Skeletal muscle tissue (tissue), 4 donors: ENCODE data around the gene ARF1. TPM values are rescaled to one million over a fixed set of nuclear protein-coding genes. Genes with fewer than 3 reads are reported as not detected.

Experiments
- H3K27ac ChIP-seq: one replicate; pipeline ENCODE4 v1.7.0; 2013; ENCODE audit warnings: mild to moderate bottlenecking, low read depth, low read length, inconsistent platforms
- H3K27me3 ChIP-seq, 3 donors: one replicate each; pipeline ENCODE4 v1.7.0; 2013; ENCODE audit warnings: low read length in 3 of 3; ENCODE audit not compliant: control insufficient read depth in 3 of 3, insufficient read depth in 3 of 3
- H3K36me3 ChIP-seq, 3 donors: one replicate each; pipeline ENCODE4 v1.7.0; 2013; ENCODE audit warnings: low read length in 3 of 3; ENCODE audit not compliant: control insufficient read depth in 3 of 3, insufficient read depth in 3 of 3
- H3K4me1 ChIP-seq, 3 donors: one replicate each; pipeline ENCODE4 v1.7.0; 2013; ENCODE audit warnings: low read length in 3 of 3, mild to moderate bottlenecking in 3 of 3; ENCODE audit not compliant: control insufficient read depth in 3 of 3, insufficient read depth in 3 of 3
- H3K4me3 ChIP-seq, 3 donors: one replicate each; pipeline ENCODE4 v1.7.0; 2013; ENCODE audit warnings: low read length in 3 of 3
- H3K9ac ChIP-seq, 3 donors: one replicate each; pipeline ENCODE4 v1.7.0; 2013; ENCODE audit warnings: low read length in 3 of 3, mild to moderate bottlenecking in 3 of 3, moderate library complexity in 2 of 3, low read depth in 1 of 3
- H3K9me3 ChIP-seq, 3 donors: one replicate each; pipeline ENCODE4 v1.7.0; 2013; ENCODE audit warnings: low read length in 3 of 3; ENCODE audit not compliant: control insufficient read depth in 3 of 3
- total RNA-seq: library from RNA; depleted of rRNA; stranded (reverse); fragments of >200 nt; gene quantifications from one replicate; pipeline ENCODE4 v1.2.3, GENCODE V29; 2014
- donor health status: Osteomylitis.

The ARF1 gene
- total RNA-seq, 1 donor from 2014 or later: 101 TPM

DNA sequence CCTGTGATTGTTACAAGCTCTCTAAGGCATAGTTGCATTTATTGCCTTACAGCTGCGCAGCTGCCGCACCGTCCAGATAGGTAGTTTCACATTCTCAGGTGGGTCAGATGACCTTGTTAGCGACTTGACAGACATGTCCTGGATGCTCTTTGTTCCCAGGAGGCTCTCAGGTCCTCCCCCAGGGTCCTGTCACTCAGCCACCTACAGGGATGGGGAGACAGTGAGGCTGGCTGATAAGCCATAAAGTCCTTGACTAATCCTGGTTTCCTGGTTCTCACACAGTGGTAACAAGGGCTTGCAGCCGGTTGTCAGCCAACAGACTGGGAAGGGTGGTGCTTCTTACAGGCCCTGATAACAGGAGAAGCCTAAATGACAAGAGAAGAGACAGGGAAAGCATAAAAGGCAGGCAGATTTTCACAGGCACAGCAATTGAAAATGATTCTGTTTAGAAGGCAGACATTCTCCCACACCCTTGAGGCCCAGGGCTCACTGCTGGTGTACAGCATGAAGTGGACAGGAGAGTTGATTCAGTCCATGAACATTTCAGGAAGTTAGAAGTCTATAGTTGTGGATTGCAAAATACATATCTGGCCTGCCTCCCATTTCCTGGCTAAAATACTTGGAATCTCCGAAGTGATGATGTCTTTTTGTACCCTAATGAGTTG is 2.9 kb downstream of the ARF1 start:
- H3K27me3 ChIP-seq: no peaks in the 10 kb centered on the region
- H3K36me3 ChIP-seq: peaks cover 3 to 8% (median 4%) of the 10 kb centered on the region in 3 donors
- H3K9ac ChIP-seq: peak overlapping the region in 1 of 3 donors; percentile 98
- H3K4me3 ChIP-seq: peak overlapping the region; percentile 54 to 100 (median 85)
- no peaks in the 10 kb centered on the region for H3K9me3 ChIP-seq
- peak overlapping the region; percentile 26 for H3K27ac ChIP-seq
- peaks cover 78 to 82% (median 78%) of the 10 kb centered on the region in 3 donors for H3K4me1 ChIP-seq

DNA sequence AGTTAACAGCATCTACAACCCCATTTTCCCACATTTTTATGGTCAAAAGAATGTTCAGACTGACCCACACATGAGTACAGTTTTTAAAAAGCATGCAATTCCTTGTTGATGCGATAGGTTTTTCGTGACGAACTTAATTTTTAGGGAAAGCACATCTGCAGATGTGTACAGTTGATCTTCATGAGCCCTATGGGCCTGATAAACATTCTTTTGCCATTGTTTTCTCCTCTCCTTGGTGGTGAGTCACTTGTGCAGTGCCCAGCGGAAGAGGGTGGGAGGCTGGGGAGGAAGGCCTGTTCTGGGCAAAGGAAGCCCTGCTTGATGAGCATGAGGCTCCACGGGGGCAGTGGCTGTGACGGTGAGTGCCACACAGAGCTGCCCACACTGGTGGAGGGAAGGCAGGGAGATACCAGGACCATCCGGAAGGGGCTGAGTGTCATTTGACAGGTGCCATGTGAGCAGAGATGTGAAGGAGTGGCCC is 5.3 kb downstream of the ARF1 start:
- Histone ChIP-seq H3K4me3 (peak overlapping the region; percentile 21 to 61 (median 38)), H3K4me1 (peaks cover 84 to 94% (median 94%) of the 10 kb centered on the region in 3 donors), H3K9ac (peak overlapping the region in 2 of 3 donors; percentile 25 to 64), H3K27ac (peak overlapping the region; percentile 54), H3K27me3 (no peaks in the 10 kb centered on the region), H3K36me3 (peaks cover 4 to 13% (median 10%) of the 10 kb centered on the region in 3 donors), H3K9me3 (no peaks in the 10 kb centered on the region)

DNA sequence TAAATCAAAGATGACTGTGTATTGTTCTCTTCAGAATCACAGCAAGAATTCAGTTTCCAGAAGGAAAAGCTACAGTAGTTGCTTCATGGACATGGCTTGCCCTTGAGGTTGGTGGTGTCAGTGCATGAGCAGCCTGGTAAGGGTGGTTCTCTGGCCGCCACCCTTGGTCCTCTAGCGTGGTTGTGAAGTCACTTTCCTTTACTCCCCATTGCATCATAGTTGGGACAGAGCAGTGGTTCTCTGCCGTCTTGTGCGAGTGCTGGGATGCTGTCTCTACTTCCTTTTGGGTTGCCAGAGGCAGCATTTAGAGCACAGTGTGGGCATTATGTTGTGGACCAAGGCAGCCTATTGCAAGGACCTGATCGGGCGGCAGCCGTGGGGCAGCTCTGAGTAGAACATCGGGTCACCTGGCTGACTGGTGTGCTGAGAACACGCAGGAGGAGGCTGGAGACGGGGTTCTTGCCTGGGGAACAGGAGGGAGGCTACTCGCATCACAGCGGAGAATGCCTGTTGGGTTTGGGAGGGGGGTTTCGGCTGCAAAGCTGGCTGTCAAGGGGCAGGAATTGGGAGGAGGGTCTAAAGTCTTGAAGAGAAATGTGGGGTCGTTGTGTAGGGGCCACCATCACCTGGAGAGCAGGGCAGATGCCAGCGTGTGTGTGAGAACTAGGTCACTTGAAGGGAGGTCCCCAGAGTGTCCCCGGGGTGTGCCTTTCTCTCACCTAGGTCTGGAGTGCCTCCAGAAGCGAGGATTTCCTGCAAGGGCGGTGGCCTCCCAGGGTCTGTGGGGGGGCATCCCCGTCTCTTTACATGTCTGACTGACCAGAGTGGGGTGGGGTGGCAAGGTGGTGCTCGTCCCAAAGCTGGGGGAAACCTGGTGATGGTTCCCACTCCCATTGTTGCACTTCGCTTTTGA is 6.3 kb downstream of the ARF1 start:
- Histone ChIP-seq H3K9ac (peak overlapping the region in 1 of 3 donors; percentile 33), H3K36me3 (peaks cover 7 to 11% (median 9%) of the 10 kb centered on the region in 3 donors), H3K4me1 (peaks cover 80 to 92% (median 92%) of the 10 kb centered on the region in 3 donors), H3K27ac (peak overlapping the region; percentile 54), H3K27me3 (no peaks in the 10 kb centered on the region), H3K4me3 (peak overlapping the region in 2 of 3 donors; percentile 9 to 22), H3K9me3 (peaks cover 0 to under 1% (median under 1%) of the 10 kb centered on the region in 3 donors)

- peak overlapping the region; percentile 47 to 60 (median 56) for H3K4me3 ChIP-seq
- no peaks in the 10 kb centered on the region for H3K27me3 ChIP-seq
- peaks cover 7 to 12% (median 11%) of the 10 kb centered on the region in 3 donors for H3K36me3 ChIP-seq
- H3K9me3 ChIP-seq: peaks cover 0 to 9% (median 9%) of the 10 kb centered on the region in 3 donors
- H3K9ac ChIP-seq: peak overlapping the region in 2 of 3 donors; percentile 23 to 60
- peak overlapping the region; percentile 3 for H3K27ac ChIP-seq
- peaks cover 71 to 83% (median 82%) of the 10 kb centered on the region in 3 donors for H3K4me1 ChIP-seq
These were observed 7.2 kb downstream of the ARF1 start for GRCh38 chr1:228089519-228090380.

GRCh38 chr1:228090613-228091081 is 8.1 kb downstream of the ARF1 start:
- Histone ChIP-seq H3K4me3 (peak overlapping the region in 1 of 3 donors; percentile 56), H3K27ac (peak overlapping the region; percentile 3)

GRCh38 chr1:228091084-228091483 is 8.6 kb downstream of the ARF1 start:
- peak overlapping the region in 1 of 3 donors; percentile 56 for H3K4me3 ChIP-seq
- no peak overlapping the region for H3K27ac ChIP-seq
- peaks cover 0 to 11% (median 9%) of the 10 kb centered on the region in 3 donors for H3K9me3 ChIP-seq
- H3K9ac ChIP-seq: peak overlapping the region in 1 of 3 donors; percentile 60
- no peaks in the 10 kb centered on the region for H3K27me3 ChIP-seq
- peaks cover 57 to 76% (median 73%) of the 10 kb centered on the region in 3 donors for H3K4me1 ChIP-seq
- H3K36me3 ChIP-seq: peaks cover 8 to 16% (median 14%) of the 10 kb centered on the region in 3 donors

More at GRCh38 chr1:228090613-228091081, 8.1 kb downstream of the ARF1 start:
- Histone ChIP-seq H3K27me3 (no peaks in the 10 kb centered on the region), H3K4me1 (peaks cover 62 to 77% (median 75%) of the 10 kb centered on the region in 3 donors), H3K36me3 (peaks cover 7 to 16% (median 11%) of the 10 kb centered on the region in 3 donors), H3K9me3 (peaks cover 0 to 11% (median 9%) of the 10 kb centered on the region in 3 donors), H3K9ac (peak overlapping the region in 1 of 3 donors; percentile 60)

DNA sequence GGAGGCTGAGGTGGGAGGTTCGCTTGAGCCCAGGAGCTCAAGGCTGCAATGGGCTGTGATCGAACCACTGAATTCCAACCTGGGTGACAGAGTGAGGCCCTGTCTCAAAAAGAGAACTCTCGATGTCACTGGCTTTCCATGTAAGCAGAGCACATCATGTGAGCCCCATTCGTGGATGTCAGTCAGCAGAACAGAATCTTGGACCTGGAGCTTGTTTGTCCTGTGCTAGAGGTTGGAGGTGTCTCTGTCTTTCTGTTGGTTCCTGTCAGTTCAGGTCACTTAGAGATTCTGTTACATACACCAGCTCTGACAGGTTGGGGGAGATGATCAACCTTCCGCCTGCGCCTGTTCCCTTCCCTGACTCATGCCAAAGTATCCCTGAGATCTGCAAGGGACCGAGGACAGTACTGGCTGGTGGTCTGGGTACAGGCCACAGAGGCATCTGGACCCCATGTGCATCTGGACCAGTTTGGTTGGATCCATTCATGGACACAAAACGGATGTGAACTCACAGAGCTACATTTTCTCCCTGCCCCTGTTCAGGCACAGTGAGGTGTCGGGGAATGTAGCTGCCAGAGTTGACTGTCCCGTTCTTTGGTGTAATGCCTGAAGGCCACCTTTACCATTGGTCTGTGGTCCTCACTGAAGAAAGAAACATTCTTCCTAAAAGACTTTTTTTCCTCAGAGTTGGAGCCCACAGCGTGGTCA is 10.0 kb downstream of the ARF1 start:
- H3K27me3 ChIP-seq: no peaks in the 10 kb centered on the region
- peaks cover 0 to 11% (median 9%) of the 10 kb centered on the region in 3 donors for H3K9me3 ChIP-seq
- no peak overlapping the region for H3K27ac ChIP-seq
- peaks cover 18 to 27% (median 19%) of the 10 kb centered on the region in 3 donors for H3K36me3 ChIP-seq
- peaks cover 47 to 69% (median 63%) of the 10 kb centered on the region in 3 donors for H3K4me1 ChIP-seq
- H3K4me3 ChIP-seq: no peak overlapping the region
- H3K9ac ChIP-seq: no peak overlapping the region

GRCh38 chr1:228093050-228093906 is 10.8 kb downstream of the ARF1 start:
- peaks cover 39 to 61% (median 55%) of the 10 kb centered on the region in 3 donors for H3K4me1 ChIP-seq

More at GRCh38 chr1:228093050-228093906, 10.8 kb downstream of the ARF1 start:
- peaks cover 0 to 11% (median 9%) of the 10 kb centered on the region in 3 donors for H3K9me3 ChIP-seq
- H3K36me3 ChIP-seq: peaks cover 25 to 35% (median 25%) of the 10 kb centered on the region in 3 donors
- no peaks in the 10 kb centered on the region for H3K27me3 ChIP-seq
- no peak overlapping the region for H3K4me3 ChIP-seq
- no peak overlapping the region for H3K27ac ChIP-seq
- H3K9ac ChIP-seq: peak overlapping the region in 1 of 3 donors; percentile 40
